Right atrium auricular region (tissue), 2 donors: ENCODE data around the gene HOXB4. TPM values are rescaled to one million over a fixed set of nuclear protein-coding genes. Genes with fewer than 3 reads are reported as not detected.
A peak's percentile ranks its signal among the peaks of the same experiment; 100 is the strongest.

ENCODE experiments used
- DNase-seq: peaks from one replicate; pipeline ENCODE4 v3.0.0-alpha.2; 2019; ENCODE audit warnings: low spot score
- H3K27ac ChIP-seq, 2 donors: fragments of 200-600 bp; sonication (generic); 1 replicate in 1 of 2; 2 replicates in 1 of 2; pipeline ENCODE4 v1.5.1; 2016 to 2019
- H3K27me3 ChIP-seq, 2 donors: fragments of 200-600 bp; sonication (generic); one replicate each; pipeline versions ENCODE4 v1.5.1 to v1.6.0; 2017 to 2019
- H3K36me3 ChIP-seq: fragments of 200-600 bp; sonication (generic); one replicate; pipeline ENCODE4 v1.5.1; 2016
- H3K4me1 ChIP-seq, 2 donors: fragments of 200-600 bp; sonication (generic); one replicate each; pipeline versions ENCODE4 v1.5.1 to v1.6.0; 2017 to 2019
- H3K4me3 ChIP-seq, 2 donors: fragments of 200-600 bp; sonication (generic); 1 replicate in 1 of 2; 2 replicates in 1 of 2; pipeline ENCODE4 v1.5.1; 2017 to 2019; ENCODE audit warnings: mild to moderate bottlenecking in 1 of 2, moderate library complexity in 1 of 2
- H3K9me3 ChIP-seq, 2 donors: fragments of 200-600 bp; sonication (generic); one replicate each; pipeline ENCODE4 v1.5.1; 2019
- total RNA-seq, 2 donors: library from RNA; depleted of rRNA; stranded (reverse); fragments of >200 nt; gene quantifications; one replicate each; pipeline ENCODE4 v1.1.0, GENCODE V29; 2016
- TF ChIP-seq, protein P1 (sequence below), 2 donors: fragments of 200-600 bp; sonication (generic); IDR thresholded peaks; one replicate each; pipeline ENCODE4 v1.5.1; 2019; ENCODE audit warnings: antibody characterized with exemption in 2 of 2

HOXB4 gene
- total RNA-seq, 2 donors from 2014 or later, result 0.52 to 1.0 TPM

DNA sequence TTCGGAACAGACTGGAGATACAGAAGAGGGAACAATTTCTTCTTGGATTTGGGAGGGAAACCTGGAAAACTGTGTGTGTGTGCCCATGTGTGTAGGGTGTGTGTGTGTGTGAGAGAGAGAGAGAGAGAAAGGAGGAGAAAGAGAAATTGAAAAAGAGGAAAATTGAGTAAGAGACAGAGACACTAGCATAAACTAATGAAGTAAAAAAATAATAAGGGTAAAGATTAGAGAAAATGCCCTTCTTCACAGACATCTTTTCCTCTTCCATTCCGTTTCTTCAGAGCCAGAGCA is 19.4 kb downstream of the HOXB4 start:
- TF ChIP-seq, protein P1, sequence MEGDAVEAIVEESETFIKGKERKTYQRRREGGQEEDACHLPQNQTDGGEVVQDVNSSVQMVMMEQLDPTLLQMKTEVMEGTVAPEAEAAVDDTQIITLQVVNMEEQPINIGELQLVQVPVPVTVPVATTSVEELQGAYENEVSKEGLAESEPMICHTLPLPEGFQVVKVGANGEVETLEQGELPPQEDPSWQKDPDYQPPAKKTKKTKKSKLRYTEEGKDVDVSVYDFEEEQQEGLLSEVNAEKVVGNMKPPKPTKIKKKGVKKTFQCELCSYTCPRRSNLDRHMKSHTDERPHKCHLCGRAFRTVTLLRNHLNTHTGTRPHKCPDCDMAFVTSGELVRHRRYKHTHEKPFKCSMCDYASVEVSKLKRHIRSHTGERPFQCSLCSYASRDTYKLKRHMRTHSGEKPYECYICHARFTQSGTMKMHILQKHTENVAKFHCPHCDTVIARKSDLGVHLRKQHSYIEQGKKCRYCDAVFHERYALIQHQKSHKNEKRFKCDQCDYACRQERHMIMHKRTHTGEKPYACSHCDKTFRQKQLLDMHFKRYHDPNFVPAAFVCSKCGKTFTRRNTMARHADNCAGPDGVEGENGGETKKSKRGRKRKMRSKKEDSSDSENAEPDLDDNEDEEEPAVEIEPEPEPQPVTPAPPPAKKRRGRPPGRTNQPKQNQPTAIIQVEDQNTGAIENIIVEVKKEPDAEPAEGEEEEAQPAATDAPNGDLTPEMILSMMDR (IDR thresholded peaks at IDR 0.05), result no peak
- Histone ChIP-seq H3K4me1 (peaks cover 0 to 22% of the 10 kb centered on the region in 2 donors), H3K36me3 (no peaks in the 10 kb centered on the region), H3K27me3 (peaks cover 0 to 9% of the 10 kb centered on the region in 2 donors), H3K4me3 (no peak overlapping the region), H3K27ac (no peak overlapping the region), H3K9me3 (no peaks in the 10 kb centered on the region)
- no peak for DNase-seq

- DNase-seq, result no peak
- Histone ChIP-seq H3K27ac (no peak overlapping the region), H3K9me3 (no peaks in the 10 kb centered on the region), H3K27me3 (peaks cover 0 to 7% of the 10 kb centered on the region in 2 donors), H3K36me3 (no peaks in the 10 kb centered on the region), H3K4me1 (peaks cover 0 to 22% of the 10 kb centered on the region in 2 donors), H3K4me3 (no peak overlapping the region)
- TF ChIP-seq, protein P1 (IDR thresholded peaks at IDR 0.05), result no peak
Observed at GRCh38 chr17:48558057-48558830, 19.9 kb downstream of the HOXB4 start.

GRCh38 chr17:48556576-48557401 is 21.4 kb downstream of the HOXB4 start:
- H3K36me3 ChIP-seq, result no peaks in the 10 kb centered on the region
- no peak overlapping the region for H3K27ac ChIP-seq
- H3K4me1 ChIP-seq, result peaks cover 0 to 22% of the 10 kb centered on the region in 2 donors
- DNase-seq, result no peak
- no peaks in the 10 kb centered on the region for H3K9me3 ChIP-seq
- no peak overlapping the region for H3K4me3 ChIP-seq
- TF ChIP-seq, protein P1 (IDR thresholded peaks at IDR 0.05), result no peak
- H3K27me3 ChIP-seq, result peaks cover 0 to 7% of the 10 kb centered on the region in 2 donors

DNA sequence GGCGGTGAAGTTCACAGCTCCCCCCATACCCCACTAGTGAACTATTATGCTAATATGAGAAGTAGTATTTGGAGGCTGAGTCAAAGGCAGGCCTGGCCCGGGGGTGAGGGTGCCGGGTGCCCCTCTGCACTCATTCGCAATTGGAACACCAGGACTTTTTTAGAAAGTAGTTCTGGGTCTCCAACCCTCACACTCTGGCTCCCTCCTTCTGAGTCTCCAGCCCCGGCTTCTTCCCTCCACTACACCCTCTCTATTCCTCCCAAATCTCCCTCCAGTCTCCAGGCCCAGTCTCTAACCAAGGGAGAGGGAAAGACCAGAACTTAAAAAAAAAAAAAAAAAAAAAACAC is 21.9 kb downstream of the HOXB4 start:
- Histone ChIP-seq H3K27me3 (peaks cover 0 to 7% of the 10 kb centered on the region in 2 donors), H3K27ac (no peak overlapping the region)

DNA sequence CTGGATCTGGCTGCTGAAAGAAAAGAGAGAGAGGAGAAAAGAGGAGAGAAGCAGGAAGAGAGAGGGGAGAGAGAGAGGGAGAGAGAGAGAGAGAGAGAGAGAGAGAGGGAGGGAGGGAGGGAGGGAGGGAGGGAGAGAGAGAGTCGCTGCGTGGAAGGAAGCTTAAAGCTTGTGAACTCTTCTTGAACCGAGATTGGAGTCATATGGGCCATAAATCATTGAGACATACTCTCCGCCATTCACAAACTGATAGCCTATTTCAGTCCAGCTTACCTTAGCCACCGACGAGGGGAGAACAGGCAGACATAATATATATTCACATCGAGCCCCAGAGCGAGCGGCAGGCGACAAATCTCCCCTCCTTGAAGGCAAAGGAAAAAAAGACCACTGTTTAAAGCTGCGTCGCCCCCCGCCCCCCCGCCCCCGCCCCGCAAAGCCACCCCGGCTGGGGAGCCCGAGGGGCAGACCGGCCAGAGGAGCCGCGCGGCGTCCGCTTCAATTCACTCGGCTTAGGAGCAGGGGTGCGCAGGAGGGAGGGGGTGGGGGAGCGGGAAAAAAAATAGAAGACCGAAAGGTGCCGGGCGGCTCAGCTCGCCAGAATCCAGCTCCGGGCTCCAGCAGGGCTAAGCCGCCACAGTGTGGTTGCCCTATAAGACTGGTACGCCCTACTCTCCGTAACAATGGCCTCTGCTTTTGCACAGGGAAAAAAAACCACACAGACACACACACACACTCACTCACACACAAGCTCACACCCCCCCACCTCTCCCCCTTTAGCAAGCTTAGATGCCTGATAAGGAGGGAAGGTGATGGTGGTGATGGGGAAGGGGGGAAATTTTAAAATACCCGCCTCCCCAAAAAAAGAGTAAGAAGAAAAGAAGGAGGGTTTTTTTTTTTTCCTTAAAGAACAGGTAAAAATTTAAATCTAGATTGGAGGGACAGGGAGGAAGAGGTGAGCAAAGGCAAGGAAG is 22.6 kb downstream of the HOXB4 start:
- H3K4me1 ChIP-seq, result peaks cover 0 to 22% of the 10 kb centered on the region in 2 donors
- no peaks in the 10 kb centered on the region for H3K9me3 ChIP-seq
- H3K27ac ChIP-seq, result peak overlapping the region; percentile 56 to 66
- H3K4me3 ChIP-seq, result peak overlapping the region; percentile 22 to 47
- no peak for DNase-seq
- TF ChIP-seq, protein P1 (IDR thresholded peaks at IDR 0.05), result peak in 1 of 2 donors; percentile 47
- H3K27me3 ChIP-seq, result peaks cover under 1 to 7% of the 10 kb centered on the region in 2 donors
- no peaks in the 10 kb centered on the region for H3K36me3 ChIP-seq

More for the DNA sequence above, 21.9 kb downstream of the HOXB4 start:
- DNase-seq, result no peak
- Histone ChIP-seq H3K4me1 (peaks cover 0 to 22% of the 10 kb centered on the region in 2 donors), H3K4me3 (no peak overlapping the region), H3K36me3 (no peaks in the 10 kb centered on the region), H3K9me3 (no peaks in the 10 kb centered on the region)
- TF ChIP-seq, protein P1 (IDR thresholded peaks at IDR 0.05), result no peak
